GM21447 (cell line): ENCODE data around the gene NDRG4.

Source experiments
- ATAC-seq: cut with Tn5 transposase; IDR thresholded peaks from one replicate; pipeline ENCODE4 v1.9.1; 2021; ENCODE audit not compliant: unreplicated experiment

Gene NDRG4

GRCh38 chr16:58537124-58537906 is 37.4 kb downstream of the NDRG4 start:
- no peak for ATAC-seq

- ATAC-seq = no peak
Measured at GRCh38 chr16:58541711-58542110, 41.8 kb downstream of the NDRG4 start.

DNA sequence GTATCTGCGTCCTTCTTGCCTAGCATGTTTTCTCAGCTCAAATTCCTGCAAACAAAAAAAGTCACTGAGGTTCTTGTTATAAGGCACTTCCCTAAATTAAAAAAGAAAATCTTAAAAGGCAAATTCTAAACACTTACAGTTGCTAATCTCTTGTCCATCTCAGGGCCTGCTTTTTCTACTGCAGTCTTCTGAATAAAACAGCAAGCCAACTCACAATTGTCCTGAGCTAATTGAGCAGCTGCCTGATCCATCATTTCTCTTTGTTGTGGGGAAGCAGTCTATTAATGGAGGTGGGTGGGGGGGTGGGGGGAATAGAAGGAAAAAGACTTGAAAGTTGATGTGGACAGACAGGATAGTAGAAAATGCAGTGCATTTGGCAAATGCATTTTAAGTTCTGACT is 42.3 kb downstream of the NDRG4 start:
- ATAC-seq = no peak

DNA sequence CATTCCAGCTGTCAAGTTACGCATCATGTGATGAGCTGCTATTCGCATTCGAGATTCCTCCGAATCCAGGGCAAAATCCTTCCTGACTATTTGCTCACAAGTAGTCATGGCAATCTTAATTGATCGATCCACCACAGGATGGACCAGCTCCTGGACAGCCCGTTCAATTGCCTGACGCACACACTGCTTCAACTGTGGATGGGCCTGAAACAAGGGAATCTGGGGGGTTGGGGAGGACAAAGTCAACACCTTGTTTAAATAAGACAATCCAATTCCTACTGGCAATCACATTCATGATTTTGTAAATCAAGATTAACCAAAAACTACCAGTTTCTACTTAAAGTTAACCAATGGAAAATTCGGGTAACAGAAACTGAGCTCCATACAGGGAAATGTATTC is 43.7 kb downstream of the NDRG4 start:
- ATAC-seq = no peak

- ATAC-seq = no peak
Measured at GRCh38 chr16:58548378-58548777, 48.4 kb downstream of the NDRG4 start.

DNA sequence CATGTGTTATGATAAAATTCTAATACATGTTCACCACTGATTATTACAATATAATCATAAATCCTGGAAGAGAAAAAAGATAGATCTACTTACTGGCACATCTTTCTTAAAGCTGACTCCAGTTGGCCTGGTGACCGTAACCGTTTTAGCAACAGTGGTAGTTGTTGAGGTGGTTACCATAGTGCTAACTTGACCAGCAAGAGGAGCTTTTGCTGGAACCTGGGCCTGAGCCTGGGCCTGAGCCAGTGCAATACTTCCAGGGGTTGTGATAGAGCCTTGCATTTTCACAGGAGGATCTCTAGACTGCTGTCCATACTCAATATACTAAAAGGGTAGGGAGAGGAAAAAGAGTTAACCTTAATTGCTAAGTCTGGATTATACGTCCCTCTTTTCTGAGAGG is 51.6 kb downstream of the NDRG4 start:
- ATAC-seq = no peak

GRCh38 chr16:58556678-58557077 is 56.7 kb downstream of the NDRG4 start:
- no peak for ATAC-seq
